HCT116 (cell line): ENCODE data around the gene MED13L. TPM values are rescaled to one million over a fixed set of nuclear protein-coding genes. Genes with fewer than 3 reads are reported as not detected.

ENCODE experiments used
- ATAC-seq: fragments of 200-7000 bp; cut with Tn5 transposase; 2 replicates; pipeline ENCODE4 v1.9.1; 2020; ENCODE audit warnings: mild to moderate bottlenecking, moderate library complexity
- BruUV-seq: library from RNA; stranded (reverse); fragments of 400-500 nt; replicated peaks from 2 replicates; lab custom pipeline; 2021; lab: Mats Ljungman, UMichigan
- CTCF ChIA-PET: fragments of 300-600 bp; sonication (Branson Sonifier 250); formaldehyde crosslinking; loops from one replicate; lab custom pipeline; 2021; ENCODE audit warnings: antibody characterized with exemption; lab: Charles Lee
- POLR2A ChIA-PET: fragments of 300-600, 350-600 bp; sonication (Branson Sonifier 250); formaldehyde crosslinking; loops from one replicate; lab custom pipeline; 2021; ENCODE audit warnings: antibody characterized with exemption; lab: Charles Lee
- RAD21 ChIA-PET, 2 experiments: fragments of 300-600 bp; sonication (Branson Sonifier 250); formaldehyde crosslinking; loops; one replicate each; lab custom pipeline; 2023; ENCODE audit warnings: low total read pairs in 2 of 2; ENCODE audit not compliant: uncharacterized antibody in 2 of 2, unreplicated experiment in 2 of 2, low non-redundant PET in 1 of 2; lab: Charles Lee
- DNase-seq: peaks from one replicate; pipeline ENCODE4 v3.0.0-alpha.2; 2010; ENCODE audit warnings: low read depth, low spot score
- H2AFZ ChIP-seq: fragments of 200-600 bp; shearing (Covaris generic), sonication (generic); 2 replicates; pipeline ENCODE4 v1.6.1; 2017; ENCODE audit warnings: low read depth, mixed run types, mixed read lengths, antibody characterized with exemption, low read length; ENCODE audit not compliant: poor library complexity, severe bottlenecking
- H3K27ac ChIP-seq: 2 replicates; pipeline ENCODE4 v1.5.1; 2012; ENCODE audit warnings: low read depth, low read length
- H3K27me3 ChIP-seq: fragments of 200-600 bp; sonication (generic); 2 replicates; pipeline ENCODE4 v1.6.1; 2016; ENCODE audit warnings: mixed run types, low read length, mixed read lengths; ENCODE audit not compliant: insufficient read depth
- H3K36me3 ChIP-seq, 2 experiments: fragments of 200-500 bp in 1 of 2; fragments of 200-600 bp in 1 of 2; sonication (Bioruptor generic) in 1 of 2; sonication (generic) in 1 of 2; 2 replicates each; pipeline versions ENCODE4 v1.5.1 to v1.6.1; 2014 to 2016; ENCODE audit warnings: low read length in 2 of 2, inconsistent platforms in 1 of 2, mixed read lengths in 1 of 2, mixed run types in 1 of 2; ENCODE audit not compliant: insufficient read depth in 2 of 2, control insufficient read depth in 1 of 2
- H3K4me1 ChIP-seq, 2 experiments: fragments of 200-600 bp in 1 of 2; sonication (generic) in 1 of 2; 2 replicates each; pipeline versions ENCODE4 v1.5.1 to v1.6.1; 2012 to 2017; ENCODE audit warnings: low read length in 2 of 2, inconsistent platforms in 1 of 2, mild to moderate bottlenecking in 1 of 2, mixed read lengths in 1 of 2, mixed run types in 1 of 2, moderate library complexity in 1 of 2; ENCODE audit not compliant: insufficient read depth in 2 of 2, control insufficient read depth in 1 of 2
- H3K4me2 ChIP-seq: fragments of 200-600 bp; sonication (generic); 2 replicates; pipeline ENCODE4 v1.6.1; 2017; ENCODE audit warnings: mixed run types, low read length, mixed read lengths
- H3K4me3 ChIP-seq, 2 experiments: fragments of 200-600 bp in 1 of 2; sonication (generic) in 1 of 2; replicated peaks in 1 of 2; 2 replicates each; pipeline ENCODE4 v1.5.1; 2011 to 2016; ENCODE audit warnings: low read length in 2 of 2, control low read depth in 1 of 2, low read depth in 1 of 2, mild to moderate bottlenecking in 1 of 2, mixed read lengths in 1 of 2, mixed run types in 1 of 2
- H3K79me2 ChIP-seq: fragments of 200-600 bp; sonication (generic); 2 replicates; pipeline ENCODE4 v1.6.1; 2017; ENCODE audit warnings: mild to moderate bottlenecking, mixed run types, low read length, moderate library complexity, mixed read lengths; ENCODE audit not compliant: insufficient read depth
- H3K9ac ChIP-seq: fragments of 200-600 bp; sonication (generic); 2 replicates; pipeline ENCODE4 v1.6.1; 2016; ENCODE audit warnings: low read length, mixed read lengths
- H3K9me2 ChIP-seq: fragments of 200-600 bp; sonication (generic), shearing (Covaris generic); 2 replicates; pipeline ENCODE4 v1.6.1; 2017; ENCODE audit warnings: mixed run types, mild to moderate bottlenecking, moderate library complexity; ENCODE audit not compliant: insufficient read depth
- H3K9me3 ChIP-seq, 2 experiments: fragments of 200-500 bp in 1 of 2; fragments of 200-600 bp in 1 of 2; sonication (Bioruptor generic) in 1 of 2; sonication (generic) in 1 of 2; 2 replicates each; pipeline ENCODE4 v1.6.1; 2014 to 2017; ENCODE audit warnings: low read length in 2 of 2, mixed read lengths in 2 of 2, inconsistent platforms in 1 of 2, low read depth in 1 of 2, mild to moderate bottlenecking in 1 of 2, mixed run types in 1 of 2, moderate library complexity in 1 of 2; ENCODE audit not compliant: control insufficient read depth in 1 of 2, insufficient read depth in 1 of 2
- H4K20me1 ChIP-seq: fragments of 200-600 bp; sonication (generic), shearing (Covaris generic); 2 replicates; pipeline ENCODE4 v1.6.1; 2017; ENCODE audit warnings: mixed run types, mild to moderate bottlenecking, moderate library complexity; ENCODE audit not compliant: insufficient read depth
- ATF3 ChIP-seq: IDR thresholded peaks from 2 replicates; pipeline ENCODE4 v1.6.1; 2012
- CBX3 ChIP-seq: IDR thresholded peaks from 2 replicates; pipeline ENCODE4 v1.6.1; 2012; ENCODE audit warnings: low read depth
- CTCF ChIP-seq, 3 experiments: fragments of 200-600 bp in 1 of 3; sonication (generic) in 1 of 3; IDR thresholded peaks in 2 of 3; conservative IDR thresholded peaks in 1 of 3; 2 replicates each; pipeline ENCODE4 v1.5.1; 2012 to 2017; ENCODE audit warnings: low read depth in 2 of 3, low read length in 2 of 3, antibody characterized with exemption in 1 of 3, borderline replicate concordance in 1 of 3, control low read depth in 1 of 3, mild to moderate bottlenecking in 1 of 3, mixed read lengths in 1 of 3, mixed run types in 1 of 3, moderate library complexity in 1 of 3; ENCODE audit not compliant: insufficient read depth in 1 of 3
- FOSL1 ChIP-seq: IDR thresholded peaks from 2 replicates; pipeline ENCODE4 v1.6.1; 2012; ENCODE audit warnings: low read depth
- POLR2A ChIP-seq: IDR thresholded peaks from 2 replicates; pipeline ENCODE4 v1.7.0; 2011; ENCODE audit warnings: borderline replicate concordance; ENCODE audit not compliant: insufficient read depth, insufficient read length; ENCODE audit errors: extremely low read depth
- POLR2AphosphoS5 ChIP-seq: IDR thresholded peaks from 2 replicates; pipeline ENCODE4 v1.6.1; 2011; ENCODE audit warnings: mild to moderate bottlenecking, low read depth, low read length, moderate library complexity
- RAD21 ChIP-seq: IDR thresholded peaks from 2 replicates; pipeline ENCODE4 v1.6.1; 2012; ENCODE audit warnings: low read depth, mild to moderate bottlenecking
- SIN3A ChIP-seq: IDR thresholded peaks from 2 replicates; pipeline ENCODE4 v1.6.1; 2012; ENCODE audit warnings: low read depth
- SP1 ChIP-seq: IDR thresholded peaks from 2 replicates; pipeline ENCODE4 v1.6.1; 2012; ENCODE audit warnings: low read depth
- SRF ChIP-seq: IDR thresholded peaks from 2 replicates; pipeline ENCODE4 v1.6.1; 2012; ENCODE audit warnings: low read depth
- ZBTB33 ChIP-seq: IDR thresholded peaks from 2 replicates; pipeline ENCODE4 v1.6.1; 2011; ENCODE audit warnings: mild to moderate bottlenecking, low read length, moderate library complexity; ENCODE audit not compliant: insufficient replicate concordance; ENCODE audit errors: extremely low read depth
- intact Hi-C: fragments of 100-400 bp; cut with micrococcal nuclease; formaldehyde crosslinking; loops from 2 replicates; pipeline ENCODE4 v1.10.0; 2022
- total RNA-seq: library from RNA; stranded (reverse); gene quantifications from one replicate; pipeline ENCODE4 v1.2.1, GENCODE V29; 2021; ENCODE audit not compliant: unreplicated experiment

MED13L gene
- total RNA-seq, 1 experiment from 2014 or later: 176 TPM

- TF ChIP-seq ATF3: no peak
- TF ChIP-seq FOSL1: no peak
- no peak for TF ChIP-seq CBX3
- TF ChIP-seq RAD21: no peak
- TF ChIP-seq, all 23 proteins: peak for 0
Observed at GRCh38 chr12:116189692-116190091, 87.8 kb downstream of the MED13L start (continued).

- no peak for TF ChIP-seq ATF3
- no peak for TF ChIP-seq SRF
- no peak for TF ChIP-seq CBX3
- TF ChIP-seq POLR2A: no peak
- no peak for TF ChIP-seq FOSL1
- TF ChIP-seq SIN3A: no peak
- no peak for TF ChIP-seq POLR2AphosphoS5
- no peak for TF ChIP-seq SP1
- TF ChIP-seq ZBTB33: no peak
- TF ChIP-seq CTCF (IDR thresholded peaks at IDR 0.05 in 2 of 3, conservative IDR thresholded peaks at IDR 0.05 in 1 of 3; ENCODE audit: borderline replicate concordance in 1 of 3, insufficient read depth in 1 of 3, low read depth in 2 of 3, low read length in 2 of 3): no peak
- Histone ChIP-seq H3K4me1 (no peaks in the 10 kb centered on the region; a peak in 1 of 4 replicates), H3K9ac (no peak overlapping the region), H3K79me2 (peaks cover 100% of the 10 kb centered on the region), H3K4me2 (no peak overlapping the region), H4K20me1 (peaks cover 69% of the 10 kb centered on the region; the same call in 1 of the 2 replicates), H3K36me3 (no peaks in the 10 kb centered on the region), H3K9me2 (no peaks in the 10 kb centered on the region), H3K4me3 (no peak overlapping the region), H3K27me3 (no peaks in the 10 kb centered on the region), H2AFZ (no peak overlapping the region), H3K9me3 (no peaks in the 10 kb centered on the region), H3K27ac (no peak overlapping the region)
- intact Hi-C loops: no loop called here
- DNase-seq (no peak), ATAC-seq (no peak)
- ChIA-PET CTCF (no interaction called here), RAD21 (no interaction called here), POLR2A (no interaction called here)
- no TSS peak for BruUV-seq
Observed at GRCh38 chr12:116188581-116188980, 88.9 kb downstream of the MED13L start.
